HFF-Myc (cell line): ENCODE data around the gene ACOX3.

Experiments used
- DNase-seq: peaks from one replicate; pipeline ENCODE4 v3.0.0-alpha.2; 2011; ENCODE audit warnings: low read depth; ENCODE audit errors: extremely low read depth
- H3K4me3 ChIP-seq: replicated peaks from 2 replicates; pipeline ENCODE4 v1.5.1; 2011; ENCODE audit warnings: low read depth, mild to moderate bottlenecking, control low read depth, low read length
- CTCF ChIP-seq: IDR thresholded peaks from 2 replicates; pipeline ENCODE4 v1.5.1; 2012; ENCODE audit warnings: mild to moderate bottlenecking, low read depth, low read length, control low read depth; ENCODE audit errors: missing control alignments

The ACOX3 gene

GRCh38 chr4:8345946-8346814 is 94.3 kb downstream of the ACOX3 start:
- no peak for TF ChIP-seq CTCF
- no peak overlapping the region for H3K4me3 ChIP-seq
- no peak for DNase-seq

GRCh38 chr4:8345053-8345945 is 95.2 kb downstream of the ACOX3 start:
- no peak overlapping the region for H3K4me3 ChIP-seq
- no peak for TF ChIP-seq CTCF
- DNase-seq: no peak

DNA sequence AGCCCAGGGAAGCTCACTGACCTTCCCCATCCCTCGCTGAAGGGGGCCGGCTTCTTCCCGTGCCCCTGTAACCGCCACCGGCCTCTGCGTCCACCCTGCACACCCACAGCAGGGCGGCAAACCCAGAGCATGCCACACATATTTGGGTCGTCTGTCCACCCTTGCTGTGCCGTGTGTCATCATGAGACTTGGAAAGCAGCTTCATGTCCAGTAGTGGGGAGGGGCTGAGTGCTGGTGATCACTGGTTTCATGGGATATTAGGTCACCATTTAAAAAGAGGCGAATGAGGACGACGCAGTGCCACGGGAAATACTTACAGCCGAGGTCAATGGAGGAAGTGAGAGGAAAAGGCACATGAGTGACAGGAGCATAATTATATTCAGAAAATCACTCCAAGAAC is 96.1 kb downstream of the ACOX3 start:
- H3K4me3 ChIP-seq: no peak overlapping the region
- no peak for DNase-seq
- TF ChIP-seq CTCF: no peak

DNA sequence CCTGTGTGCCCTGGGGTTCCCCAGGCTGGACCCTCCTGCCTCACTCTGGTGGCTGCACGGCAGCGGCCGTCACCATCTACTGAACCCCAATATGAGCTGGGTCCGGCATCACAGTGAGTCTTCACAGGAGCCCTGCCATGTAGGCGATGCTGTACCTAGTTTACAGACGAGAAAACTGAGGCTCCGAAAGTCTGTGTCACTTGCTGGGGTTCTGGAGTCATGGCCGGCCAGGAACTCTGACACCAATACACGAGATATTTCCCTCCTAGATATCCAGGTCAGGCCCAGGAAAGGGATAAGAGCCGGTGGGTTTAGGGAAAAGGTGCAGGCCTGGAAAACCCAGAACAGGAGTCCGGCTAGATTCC is 96.6 kb downstream of the ACOX3 start:
- H3K4me3 ChIP-seq: no peak overlapping the region
- TF ChIP-seq CTCF: no peak

DNA sequence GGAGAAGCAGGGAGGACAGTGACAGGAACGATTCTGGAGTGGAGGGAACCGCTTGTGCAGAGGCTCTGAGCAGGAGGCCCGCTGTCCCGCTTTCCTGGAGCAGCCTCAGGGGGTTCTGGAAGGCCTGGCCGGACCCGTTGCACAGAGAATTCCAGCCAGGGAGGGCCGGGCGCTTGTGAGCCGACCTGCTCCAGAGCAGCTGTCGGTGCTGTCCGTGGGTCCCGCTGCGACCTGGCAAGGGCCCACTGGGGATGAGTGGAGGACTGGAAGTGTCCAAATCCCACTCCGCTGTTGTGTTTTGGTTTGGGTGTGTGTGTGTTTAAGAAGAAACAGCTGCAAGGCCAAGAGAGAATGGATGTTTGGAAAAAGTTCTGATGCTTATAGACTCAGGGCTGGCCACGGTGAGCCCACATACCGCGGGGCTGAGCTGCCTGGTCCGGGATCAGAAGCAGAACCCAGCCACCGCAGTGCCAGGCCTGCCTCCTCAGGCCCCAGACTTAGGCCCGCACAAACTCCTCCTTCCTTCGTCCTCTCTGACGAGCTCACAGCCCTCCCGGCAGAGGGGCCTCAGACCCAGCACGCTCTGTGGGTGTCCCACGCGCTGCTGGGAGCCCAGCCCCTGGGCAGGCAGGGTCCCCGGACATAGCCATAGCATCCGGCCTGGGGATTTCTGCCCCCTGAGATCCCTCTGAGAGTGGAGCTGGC is 97.1 kb downstream of the ACOX3 start:
- no peak overlapping the region for H3K4me3 ChIP-seq
- no peak for DNase-seq
- TF ChIP-seq CTCF: no peak

More for the DNA sequence above, 96.6 kb downstream of the ACOX3 start:
- DNase-seq: no peak

DNA sequence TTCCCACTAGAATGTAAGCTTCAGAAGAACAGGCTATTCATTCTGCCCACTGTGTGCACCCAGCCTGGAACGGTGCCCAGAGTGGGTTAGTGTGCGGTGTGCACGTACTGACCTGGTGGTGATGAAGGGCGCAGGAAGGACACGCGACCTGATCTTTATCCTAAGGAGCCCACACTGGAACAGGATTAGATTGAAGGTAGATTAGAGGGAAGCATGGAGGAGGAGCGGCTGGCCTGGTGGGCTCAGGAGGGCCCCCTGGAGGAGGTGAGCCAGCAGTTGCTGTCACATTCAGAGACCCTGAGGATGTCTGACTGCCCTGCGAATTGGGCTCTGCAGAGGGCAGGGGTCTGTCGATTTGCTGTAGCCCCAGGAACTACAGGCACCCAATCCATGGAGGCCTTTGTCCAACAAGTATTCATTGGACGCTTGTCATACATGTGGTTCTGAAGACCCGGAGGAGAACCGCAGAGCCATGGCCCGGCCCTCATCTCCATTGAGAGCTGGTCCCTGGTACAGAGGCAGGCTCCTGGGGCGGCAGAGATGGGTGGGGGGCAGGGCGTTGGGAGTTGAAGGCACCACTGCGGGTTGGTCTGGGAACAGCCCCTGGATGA is 97.8 kb downstream of the ACOX3 start:
- DNase-seq: no peak

More for the DNA sequence above, 97.8 kb downstream of the ACOX3 start:
- peak; percentile 48 for TF ChIP-seq CTCF
- H3K4me3 ChIP-seq: no peak overlapping the region
